ENCODE measurements around the gene ENOX1. TPM values are rescaled to one million over a fixed set of nuclear protein-coding genes. Genes with fewer than 3 reads are reported as not detected.

ENOX1 gene
- total and polyA plus RNA-seq, 2 of the 8 experiments (the other 6 are each of a cell fraction or from before 2014, with no cell fraction given): 0.23 to 0.37 TPM

DNA sequence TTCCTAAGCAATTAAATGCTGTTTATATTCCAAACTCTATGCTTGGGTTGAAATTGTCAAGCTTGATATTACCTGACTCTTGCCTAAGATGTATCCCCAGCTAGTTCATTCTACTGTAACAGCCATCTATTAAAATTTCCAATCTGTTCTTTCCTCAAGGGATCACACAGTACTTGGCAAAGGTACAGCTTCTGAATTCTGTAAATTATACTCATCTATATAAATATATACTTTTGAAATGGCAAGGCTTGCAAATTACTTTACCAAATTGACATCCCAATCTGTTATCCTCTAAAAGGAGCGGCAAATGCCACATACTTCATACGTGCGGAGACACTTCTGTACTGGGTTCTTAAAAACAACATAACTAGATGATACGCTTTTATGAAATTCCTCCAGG lies 433.1 kb downstream of the ENOX1 start:
- no peaks in the 10 kb centered on the region for H3K36me3 ChIP-seq (ENCODE audit: control insufficient read depth in 2 of 4, insufficient read depth in 4 of 4, low read length in 3 of 4)
- H2BK12ac ChIP-seq (ENCODE audit: low read depth, low read length): no peak overlapping the region
- ChIA-PET POLR2A (ENCODE audit: partially characterized antibody) (no interaction called here), CTCF (ENCODE audit: partially characterized antibody) (interaction anchor here (0.6 kb wide), 1 partner anchor 204 kb away, joined by 3 read pairs; no protein-coding TSS in a partner anchor)
- no peak overlapping the region for H4K8ac ChIP-seq (ENCODE audit: extremely low read depth, insufficient read depth, low read length)
- H2BK20ac ChIP-seq (ENCODE audit: low read length): no peak overlapping the region
- no peak overlapping the region for H3K14ac ChIP-seq (ENCODE audit: insufficient read length)
- H3K4me3 ChIP-seq (ENCODE audit: extremely low read depth in 1 of 4, insufficient read depth in 2 of 4, low read depth in 3 of 4, low read length in 4 of 4): no peak overlapping the region
- no peak overlapping the region for H2BK15ac ChIP-seq (ENCODE audit: low read length)
- H3K27me3 ChIP-seq (replicated peaks in 1 of 4; ENCODE audit: control insufficient read depth in 3 of 4, extremely low read depth in 1 of 4, insufficient read depth in 3 of 4, low read length in 3 of 4): no peaks in the 10 kb centered on the region
- WGBS, 2 experiments (ENCODE audit: extremely low coverage in 1 of 2, insufficient coverage in 1 of 2, insufficient read length in 1 of 2, insufficient replicate concordance in 2 of 2, low coverage in 1 of 2, low lambda C conversion rate in 2 of 2, missing lambda C conversion rate in 1 of 2): 87% methylated on average over 4 of the region's 4 CpGs; no CpG with 5 or more reads in 1 of the 2 experiments
- H3K9me3 ChIP-seq (ENCODE audit: insufficient read depth in 2 of 2, low read depth in 1 of 2, low read length in 1 of 2): no peaks in the 10 kb centered on the region
- H4K91ac ChIP-seq (replicated peaks; ENCODE audit: insufficient read length, low read length): no peak overlapping the region
- H3K4ac ChIP-seq (replicated peaks; ENCODE audit: insufficient read length, low read depth, low read length): no peak overlapping the region
- no peaks in the 10 kb centered on the region for H3K79me2 ChIP-seq (ENCODE audit: control insufficient read depth in 1 of 2, insufficient read depth in 2 of 2, low read length in 2 of 2)
- no peak overlapping the region for H3K9ac ChIP-seq (replicated peaks in 1 of 4; ENCODE audit: extremely low read depth in 1 of 4, low read depth in 3 of 4, low read length in 3 of 4)
- H4K5ac ChIP-seq (ENCODE audit: insufficient read length, low read depth, low read length): no peak overlapping the region
- no peak overlapping the region for H3K56ac ChIP-seq (replicated peaks; ENCODE audit: insufficient read length, low read depth, low read length)
- no peak overlapping the region for H3K27ac ChIP-seq (ENCODE audit: low read depth, low read length)
- H3K23me2 ChIP-seq (ENCODE audit: low read depth, low read length): no peaks in the 10 kb centered on the region
- TF ChIP-seq EZH2 (IDR thresholded peaks at IDR 0.05; ENCODE audit: low read depth, low read length, severe bottlenecking) (no peak), YY1 (IDR thresholded peaks at IDR 0.05; ENCODE audit: low read depth, low read length) (no peak), FOSL1 (IDR thresholded peaks at IDR 0.05; ENCODE audit: insufficient read depth, low read depth, low read length) (no peak), TBP (IDR thresholded peaks at IDR 0.05; ENCODE audit: low read depth, low read length) (no peak)
- no peak overlapping the region for H2AK5ac ChIP-seq (ENCODE audit: low read depth, low read length)
- H3K18ac ChIP-seq (ENCODE audit: extremely low read depth, low read length): no peak overlapping the region
- FAIRE-seq: no peak
- H2BK120ac ChIP-seq (replicated peaks; ENCODE audit: low read depth, low read length): no peak overlapping the region
- H3K23ac ChIP-seq (ENCODE audit: insufficient read length): no peak overlapping the region
- no peak overlapping the region for H2BK5ac ChIP-seq (ENCODE audit: low read depth, low read length)
- no peak overlapping the region for H3K4me2 ChIP-seq (ENCODE audit: insufficient read depth in 1 of 2, low read depth in 2 of 2, low read length in 2 of 2)
- DNase-seq (ENCODE audit: low read depth in 1 of 2, low spot score in 2 of 2): no peak
- no peak overlapping the region for H2AFZ ChIP-seq (ENCODE audit: low read length)
- H3K4me1 ChIP-seq (replicated peaks in 1 of 4; ENCODE audit: control insufficient read depth in 3 of 4, insufficient read depth in 4 of 4, low read length in 3 of 4): peaks cover 0 to 6% (median 1%) of the 10 kb centered on the region in 4 experiments; a peak in 3 of 7 replicates
- no peaks in the 10 kb centered on the region for H4K20me1 ChIP-seq (replicated peaks in 1 of 2; ENCODE audit: control insufficient read depth in 1 of 2, insufficient read depth in 2 of 2, low read length in 2 of 2)
- no peaks in the 10 kb centered on the region for H3K79me1 ChIP-seq (ENCODE audit: low read depth, low read length)

Data from H1 (cell line).